ENCODE measurements around the gene POU4F3. TPM values are rescaled to one million over a fixed set of nuclear protein-coding genes. Genes with fewer than 3 reads are reported as not detected.

POU4F3 gene
- total and polyA plus RNA-seq, 2 of the 8 experiments (the other 6 are each of a cell fraction or from before 2014, with no cell fraction given): 0.09 TPM; not detected in 1

GRCh38 chr5:146306838-146307237, 31.8 kb upstream of the POU4F3 start:
- 86% methylated on average over 1 of the region's 1 CpG; no CpG with 5 or more reads in 1 of the 2 experiments for WGBS, 2 experiments (ENCODE audit: extremely low coverage in 1 of 2, insufficient coverage in 1 of 2, insufficient read length in 1 of 2, insufficient replicate concordance in 2 of 2, low coverage in 1 of 2, low lambda C conversion rate in 2 of 2, missing lambda C conversion rate in 1 of 2)
- Histone ChIP-seq H3K23me2 (ENCODE audit: low read depth, low read length) (no peaks in the 10 kb centered on the region), H3K27me3 (replicated peaks in 1 of 4; ENCODE audit: control insufficient read depth in 3 of 4, extremely low read depth in 1 of 4, insufficient read depth in 3 of 4, low read length in 3 of 4) (no peaks in the 10 kb centered on the region), H4K20me1 (replicated peaks in 1 of 2; ENCODE audit: control insufficient read depth in 1 of 2, insufficient read depth in 2 of 2, low read length in 2 of 2) (no peaks in the 10 kb centered on the region), H3K56ac (replicated peaks; ENCODE audit: insufficient read length, low read depth, low read length) (no peak overlapping the region), H3K9ac (replicated peaks in 1 of 4; ENCODE audit: extremely low read depth in 1 of 4, low read depth in 3 of 4, low read length in 3 of 4) (no peak overlapping the region), H3K14ac (ENCODE audit: insufficient read length) (no peak overlapping the region), H3K4ac (replicated peaks; ENCODE audit: insufficient read length, low read depth, low read length) (no peak overlapping the region), H2AK5ac (ENCODE audit: low read depth, low read length) (no peak overlapping the region), H3K9me3 (ENCODE audit: insufficient read depth in 2 of 2, low read depth in 1 of 2, low read length in 1 of 2) (no peaks in the 10 kb centered on the region), H3K4me3 (ENCODE audit: extremely low read depth in 1 of 4, insufficient read depth in 2 of 4, low read depth in 3 of 4, low read length in 4 of 4) (no peak overlapping the region), H3K27ac (ENCODE audit: low read depth, low read length) (no peak overlapping the region), H2BK5ac (ENCODE audit: low read depth, low read length) (no peak overlapping the region), H2BK15ac (ENCODE audit: low read length) (no peak overlapping the region), H3K36me3 (ENCODE audit: control insufficient read depth in 2 of 4, insufficient read depth in 4 of 4, low read length in 3 of 4) (no peaks in the 10 kb centered on the region), H2BK120ac (replicated peaks; ENCODE audit: low read depth, low read length) (no peak overlapping the region), H3K4me1 (replicated peaks in 1 of 4; ENCODE audit: control insufficient read depth in 3 of 4, insufficient read depth in 4 of 4, low read length in 3 of 4) (peaks cover 0 to 3% (median 1%) of the 10 kb centered on the region in 4 experiments; a peak in 2 of 7 replicates), H2AFZ (ENCODE audit: low read length) (no peak overlapping the region), H4K8ac (ENCODE audit: extremely low read depth, insufficient read depth, low read length) (no peak overlapping the region), H2BK20ac (ENCODE audit: low read length) (no peak overlapping the region), H3K79me2 (ENCODE audit: control insufficient read depth in 1 of 2, insufficient read depth in 2 of 2, low read length in 2 of 2) (no peaks in the 10 kb centered on the region), H4K91ac (replicated peaks; ENCODE audit: insufficient read length, low read length) (no peak overlapping the region), H3K79me1 (ENCODE audit: low read depth, low read length) (no peaks in the 10 kb centered on the region), H3K18ac (ENCODE audit: extremely low read depth, low read length) (no peak overlapping the region), H2BK12ac (ENCODE audit: low read depth, low read length) (no peak overlapping the region), H3K23ac (ENCODE audit: insufficient read length) (no peak overlapping the region), H4K5ac (ENCODE audit: insufficient read length, low read depth, low read length) (no peak overlapping the region), H3K4me2 (ENCODE audit: insufficient read depth in 1 of 2, low read depth in 2 of 2, low read length in 2 of 2) (no peak overlapping the region)
- ChIA-PET POLR2A (ENCODE audit: partially characterized antibody) (no interaction called here), CTCF (ENCODE audit: partially characterized antibody) (interaction anchor here (1.2 to 1.5 kb wide), 3 partner anchors 10 to 96 kb away, joined by 3 to 4 read pairs (median 3); partner anchors contain the start of gene POU4F3)
- no peak for FAIRE-seq
- DNase-seq (ENCODE audit: low read depth in 1 of 2, low spot score in 2 of 2): no peak
- TF ChIP-seq POLR2AphosphoS5 (IDR thresholded peaks at IDR 0.05; ENCODE audit: low read depth, low read length) (no peak), ASH2L (IDR thresholded peaks at IDR 0.05; ENCODE audit: low read length) (no peak), CBX8 (IDR thresholded peaks at IDR 0.05; ENCODE audit: borderline replicate concordance, low read depth, low read length) (no peak), JUN (IDR thresholded peaks at IDR 0.05; ENCODE audit: low read depth, low read length) (no peak), ATF3 (IDR thresholded peaks at IDR 0.05; ENCODE audit: insufficient read depth, low read depth, low read length) (no peak), FOSL1 (IDR thresholded peaks at IDR 0.05; ENCODE audit: insufficient read depth, low read depth, low read length) (no peak)

All from H1 (cell line).